GM12878 (cell line): ENCODE measurements around the gene TNP2. TPM values are rescaled to one million over a fixed set of nuclear protein-coding genes. Genes with fewer than 3 reads are reported as not detected.

ENCODE experiments used
- ASH2L ChIP-seq: fragments of 300-600, 200-600 bp; sonication (generic); IDR thresholded peaks from 2 replicates; pipeline ENCODE4 v1.6.1; 2017; ENCODE audit warnings: low read depth, mild to moderate bottlenecking, borderline replicate concordance
- BMI1 ChIP-seq: fragments of 450-650 bp; IDR thresholded peaks from 2 replicates; pipeline ENCODE4 v1.6.1; 2016; ENCODE audit warnings: mild to moderate bottlenecking, moderate library complexity, borderline replicate concordance
- BRCA1 ChIP-seq: IDR thresholded peaks from 2 replicates; pipeline ENCODE4 v1.6.1; 2011; ENCODE audit warnings: low read depth, low read length, improper control_type of control experiment
- CBX5 ChIP-seq: sonication (generic); IDR thresholded peaks from 2 replicates; pipeline ENCODE4 v1.6.1; 2016; ENCODE audit warnings: low read depth, moderate library complexity, mild to moderate bottlenecking, inconsistent platforms
- CHD2 ChIP-seq: IDR thresholded peaks from 2 replicates; pipeline ENCODE4 v1.6.1; 2011; ENCODE audit warnings: low read depth, low read length, improper control_type of control experiment, borderline replicate concordance
- EED ChIP-seq: sonication (generic); IDR thresholded peaks from 2 replicates; pipeline ENCODE4 v1.6.1; 2016; ENCODE audit warnings: antibody characterized with exemption, low read depth
- ESRRA ChIP-seq: IDR thresholded peaks from 2 replicates; pipeline ENCODE4 v1.6.1; 2012; ENCODE audit warnings: mild to moderate bottlenecking, low read length, improper control_type of control experiment
- FOXK2 ChIP-seq: fragments of 450-650 bp; IDR thresholded peaks from 2 replicates; pipeline ENCODE4 v1.6.1; 2017; ENCODE audit warnings: mild to moderate bottlenecking, moderate library complexity
- GATAD2B ChIP-seq: fragments of 450-650 bp; conservative IDR thresholded peaks from 2 replicates; pipeline ENCODE4 v1.6.1; 2017; ENCODE audit warnings: low read depth, mild to moderate bottlenecking, moderate library complexity
- JUNB ChIP-seq: IDR thresholded peaks from 2 replicates; pipeline ENCODE4 v1.6.1; 2016; ENCODE audit warnings: antibody characterized with exemption, mild to moderate bottlenecking
- KLF5 ChIP-seq: fragments of 450-650 bp; IDR thresholded peaks from 2 replicates; pipeline ENCODE4 v1.6.1; 2014; ENCODE audit warnings: mild to moderate bottlenecking; ENCODE audit not compliant: partially characterized antibody
- MEF2B ChIP-seq: fragments of 450-650 bp; IDR thresholded peaks from 2 replicates; pipeline ENCODE4 v1.6.1; 2018; ENCODE audit warnings: mild to moderate bottlenecking, moderate library complexity; ENCODE audit not compliant: partially characterized antibody, poor library complexity, severe bottlenecking
- MXI1 ChIP-seq: fragments of 150-350 bp; IDR thresholded peaks from 2 replicates; pipeline ENCODE4 v1.6.1; 2011; ENCODE audit warnings: low read depth, mild to moderate bottlenecking, inconsistent platforms, low read length, improper control_type of control experiment
- MYB ChIP-seq: fragments of 150-350 bp; IDR thresholded peaks from 2 replicates; pipeline ENCODE4 v1.6.1; 2014; ENCODE audit warnings: mild to moderate bottlenecking, low read depth, low read length, borderline replicate concordance
- MYC ChIP-seq: IDR thresholded peaks from 2 replicates; pipeline ENCODE4 v1.6.1; 2011; ENCODE audit warnings: mild to moderate bottlenecking, low read length, moderate library complexity, inconsistent platforms; ENCODE audit not compliant: insufficient read depth, insufficient replicate concordance, insufficient read length, severe bottlenecking
- RAD21 ChIP-seq: IDR thresholded peaks from 2 replicates; pipeline ENCODE4 v1.6.1; 2011; ENCODE audit warnings: mild to moderate bottlenecking, low read depth, low read length, moderate library complexity; ENCODE audit not compliant: insufficient read depth
- RAD51 ChIP-seq: fragments of 450-650 bp; IDR thresholded peaks from 2 replicates; pipeline ENCODE4 v1.6.1; 2016; ENCODE audit warnings: moderate library complexity, mild to moderate bottlenecking, inconsistent platforms
- RELB ChIP-seq: fragments of 450-650 bp; IDR thresholded peaks from 2 replicates; pipeline ENCODE4 v1.6.1; 2017; ENCODE audit warnings: low read depth, mild to moderate bottlenecking, moderate library complexity
- RUNX3 ChIP-seq: IDR thresholded peaks from 2 replicates; pipeline ENCODE4 v1.6.1; 2012; ENCODE audit warnings: low read length, inconsistent platforms
- SIN3A ChIP-seq: IDR thresholded peaks from 2 replicates; pipeline ENCODE4 v1.6.1; 2012; ENCODE audit warnings: low read depth, low read length, improper control_type of control experiment
- SMAD1 ChIP-seq: fragments of 450-650 bp; IDR thresholded peaks from 2 replicates; pipeline ENCODE4 v1.6.1; 2018; ENCODE audit warnings: mild to moderate bottlenecking, low read depth; ENCODE audit not compliant: partially characterized antibody
- SP1 ChIP-seq: IDR thresholded peaks from one replicate; pipeline ENCODE4 v1.6.1; 2011; ENCODE audit warnings: low read depth, low read length
- STAT3 ChIP-seq: IDR thresholded peaks from 2 replicates; pipeline ENCODE4 v1.6.1; 2011; ENCODE audit warnings: low read depth, low read length, improper control_type of control experiment
- TCF12 ChIP-seq: IDR thresholded peaks from 2 replicates; pipeline ENCODE4 v1.6.1; 2011; ENCODE audit warnings: low read depth, mild to moderate bottlenecking, low read length
- ZNF207 ChIP-seq: fragments of 450-650 bp; IDR thresholded peaks from 2 replicates; pipeline ENCODE4 v1.6.1; 2014; ENCODE audit warnings: antibody characterized with exemption, mild to moderate bottlenecking, borderline replicate concordance
- ZSCAN29 ChIP-seq: fragments of 450-650 bp; IDR thresholded peaks from 2 replicates; pipeline ENCODE4 v1.6.1; 2017; ENCODE audit warnings: mild to moderate bottlenecking, moderate library complexity
- polyA plus RNA-seq, 11 experiments: library from polyadenylated mRNA; depleted of rRNA in 4 of 11; unstranded in 6 of 11; stranded (reverse) in 5 of 11; fragments of >200 nt; fragmentation: Nextera tagmentation in 4 of 11; fragmentation: Illumina TruSeq in 1 of 11; extraction: Ambion mirVana in 4 of 11; extraction: Trizol in 1 of 11; gene quantifications; 1 replicate in 1 of 11; 2 replicates in 10 of 11; pipeline versions ENCODE4 v1.2.1 to v1.2.3, GENCODE V29; 2011 to 2016; ENCODE audit warnings: inconsistent platforms in 2 of 11, missing spikeins in 2 of 11, low read depth in 1 of 11
- total RNA-seq, 4 experiments: library from RNA; depleted of rRNA in 3 of 4; stranded (reverse); fragments of >200 nt in 3 of 4; fragmentation: Illumina TruSeq in 1 of 4; extraction: Trizol in 1 of 4; gene quantifications; 2 replicates each; pipeline versions ENCODE4 v1.2.1 to v1.2.3, GENCODE V29; 2013 to 2021
- TF ChIP-seq, protein P1 (sequence below): IDR thresholded peaks from 2 replicates; pipeline ENCODE4 v1.6.1; 2012; ENCODE audit warnings: low read depth, low read length, improper control_type of control experiment
- TF ChIP-seq, protein P2 (sequence below): IDR thresholded peaks from 2 replicates; pipeline ENCODE4 v1.6.1; 2012; ENCODE audit warnings: low read depth, low read length, improper control_type of control experiment
- TF ChIP-seq, protein P3 (sequence below): fragments of 450-650 bp; IDR thresholded peaks from 2 replicates; pipeline ENCODE4 v1.6.1; 2016; ENCODE audit warnings: mild to moderate bottlenecking

TNP2 gene
- total and polyA plus RNA-seq, 10 of the 15 experiments (the other 5 are each of a cell fraction or from before 2014, with no cell fraction given), result not detected

DNA sequence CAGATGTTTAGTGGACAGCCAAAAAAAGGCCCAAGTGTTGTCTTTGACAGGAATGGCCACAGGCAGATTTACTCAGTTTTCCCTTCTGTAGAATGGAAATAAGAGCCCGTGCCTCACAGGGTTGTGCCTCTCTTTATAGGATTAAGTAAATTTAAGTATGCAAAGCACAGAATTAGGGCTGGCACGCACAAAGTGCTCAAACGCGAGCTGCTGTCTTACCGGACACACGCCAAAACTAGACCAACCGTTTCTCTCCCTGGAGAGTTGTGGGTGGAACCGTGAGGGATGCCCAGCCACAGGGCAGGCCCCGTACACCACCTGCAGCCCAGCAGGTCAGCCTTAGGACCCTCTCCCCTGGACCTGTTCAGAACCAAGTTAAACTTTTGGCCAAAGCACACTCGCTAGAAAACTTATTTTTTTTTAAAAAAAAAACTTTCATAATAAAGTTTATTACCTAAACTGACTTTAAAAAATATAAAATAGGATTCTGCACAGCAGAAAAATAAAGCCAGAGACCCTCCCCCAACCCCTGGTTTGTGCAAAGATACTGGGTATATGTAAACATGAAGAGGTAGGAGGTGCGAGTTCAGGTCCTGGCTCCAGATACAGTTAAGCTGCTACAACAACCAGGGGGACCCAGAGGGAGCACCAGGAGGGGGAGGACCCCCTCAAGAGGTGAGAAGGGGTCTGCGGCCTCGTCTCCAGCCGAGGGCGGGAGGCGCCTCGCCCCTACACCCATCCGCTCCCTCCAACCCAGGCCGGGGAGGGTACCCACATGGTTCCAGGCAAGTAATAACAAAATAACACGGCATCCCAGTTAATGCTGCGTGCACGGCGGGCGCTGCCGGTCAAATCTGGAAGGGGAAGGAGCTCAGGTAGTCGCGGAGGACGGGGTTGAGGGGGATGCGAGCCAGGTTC, 14.9 kb downstream of the TNP2 start (continued):
- TF ChIP-seq SMAD1 (peak; percentile 66), KLF5 (no peak), MEF2B (peak; percentile 84), RAD21 (no peak), BRCA1 (no peak), BMI1 (0 out of 2 replicates have a peak, but pooled peaks have one; percentile 12), MYC (no peak), ZNF207 (no peak), RELB (no peak), RUNX3 (no peak), CHD2 (0 out of 2 replicates have a peak, but pooled peaks have one; percentile 19), EED (no peak), SIN3A (no peak), SP1 (no peak), ASH2L (no peak), MXI1 (peak; percentile 31; the same call in 1 of the 2 replicates), RAD51 (no peak), ESRRA (no peak), GATAD2B (no peak), TCF12 (peak; percentile 72), FOXK2 (no peak), CBX5 (no peak), STAT3 (no peak), ZSCAN29 (no peak), JUNB (no peak), MYB (no peak)
- TF ChIP-seq, protein P1, sequence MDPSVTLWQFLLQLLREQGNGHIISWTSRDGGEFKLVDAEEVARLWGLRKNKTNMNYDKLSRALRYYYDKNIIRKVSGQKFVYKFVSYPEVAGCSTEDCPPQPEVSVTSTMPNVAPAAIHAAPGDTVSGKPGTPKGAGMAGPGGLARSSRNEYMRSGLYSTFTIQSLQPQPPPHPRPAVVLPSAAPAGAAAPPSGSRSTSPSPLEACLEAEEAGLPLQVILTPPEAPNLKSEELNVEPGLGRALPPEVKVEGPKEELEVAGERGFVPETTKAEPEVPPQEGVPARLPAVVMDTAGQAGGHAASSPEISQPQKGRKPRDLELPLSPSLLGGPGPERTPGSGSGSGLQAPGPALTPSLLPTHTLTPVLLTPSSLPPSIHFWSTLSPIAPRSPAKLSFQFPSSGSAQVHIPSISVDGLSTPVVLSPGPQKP, result no peak
- TF ChIP-seq, protein P2, sequence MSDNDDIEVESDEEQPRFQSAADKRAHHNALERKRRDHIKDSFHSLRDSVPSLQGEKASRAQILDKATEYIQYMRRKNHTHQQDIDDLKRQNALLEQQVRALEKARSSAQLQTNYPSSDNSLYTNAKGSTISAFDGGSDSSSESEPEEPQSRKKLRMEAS, result no peak
- TF ChIP-seq, protein P3, sequence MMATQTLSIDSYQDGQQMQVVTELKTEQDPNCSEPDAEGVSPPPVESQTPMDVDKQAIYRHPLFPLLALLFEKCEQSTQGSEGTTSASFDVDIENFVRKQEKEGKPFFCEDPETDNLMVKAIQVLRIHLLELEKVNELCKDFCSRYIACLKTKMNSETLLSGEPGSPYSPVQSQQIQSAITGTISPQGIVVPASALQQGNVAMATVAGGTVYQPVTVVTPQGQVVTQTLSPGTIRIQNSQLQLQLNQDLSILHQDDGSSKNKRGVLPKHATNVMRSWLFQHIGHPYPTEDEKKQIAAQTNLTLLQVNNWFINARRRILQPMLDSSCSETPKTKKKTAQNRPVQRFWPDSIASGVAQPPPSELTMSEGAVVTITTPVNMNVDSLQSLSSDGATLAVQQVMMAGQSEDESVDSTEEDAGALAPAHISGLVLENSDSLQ, result no peak
